ENCODE measurements around the gene NDUFAF2.

The NDUFAF2 gene

DNA sequence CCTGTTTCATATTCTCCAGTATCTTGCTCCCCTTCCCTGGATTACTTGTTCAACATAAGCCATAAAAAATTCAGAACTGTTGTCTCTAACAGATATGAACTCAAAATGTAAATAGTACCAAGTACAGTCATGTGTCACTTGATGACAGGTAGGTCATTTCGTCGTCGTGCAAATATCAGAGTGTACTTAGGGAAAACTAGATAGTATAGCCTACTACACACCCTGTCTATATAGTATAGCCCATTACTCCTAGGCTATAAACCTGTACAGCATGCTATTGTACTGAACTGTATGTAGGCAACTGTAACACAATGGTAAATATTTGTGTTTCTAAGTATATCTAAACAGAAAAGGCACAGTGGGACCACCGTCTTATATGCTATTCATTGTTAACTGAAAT lies 178.1 kb downstream of the NDUFAF2 start:
- DNase-seq (ENCODE audit: low read depth), result no peak

- DNase-seq (ENCODE audit: low read depth), result no peak
Measured at GRCh38 chr5:61130289-61130688, 185.3 kb downstream of the NDUFAF2 start.

- no peak for DNase-seq (ENCODE audit: low read depth)
Measured at GRCh38 chr5:61132559-61132958, 187.6 kb downstream of the NDUFAF2 start.

DNA sequence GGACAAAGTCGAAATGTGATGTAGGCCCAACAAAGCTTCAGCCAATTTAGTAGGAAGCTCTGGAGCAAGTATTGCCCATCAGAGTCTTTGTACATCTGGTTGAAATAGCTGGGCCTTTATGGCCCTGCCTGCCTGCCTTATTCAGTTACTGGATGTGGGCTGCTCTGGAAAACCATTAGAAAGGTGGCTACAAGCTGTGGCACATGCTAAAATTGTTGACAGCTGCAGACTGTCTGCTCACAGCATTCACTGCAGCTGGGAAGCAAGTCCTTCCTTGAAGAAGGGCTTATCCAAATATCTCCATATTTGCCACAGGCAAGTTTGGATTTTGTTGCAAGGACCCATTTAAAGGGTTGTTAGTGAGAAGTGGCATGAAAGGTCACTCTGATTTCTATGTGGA lies 192.8 kb downstream of the NDUFAF2 start:
- DNase-seq (ENCODE audit: low read depth), result no peak

DNA sequence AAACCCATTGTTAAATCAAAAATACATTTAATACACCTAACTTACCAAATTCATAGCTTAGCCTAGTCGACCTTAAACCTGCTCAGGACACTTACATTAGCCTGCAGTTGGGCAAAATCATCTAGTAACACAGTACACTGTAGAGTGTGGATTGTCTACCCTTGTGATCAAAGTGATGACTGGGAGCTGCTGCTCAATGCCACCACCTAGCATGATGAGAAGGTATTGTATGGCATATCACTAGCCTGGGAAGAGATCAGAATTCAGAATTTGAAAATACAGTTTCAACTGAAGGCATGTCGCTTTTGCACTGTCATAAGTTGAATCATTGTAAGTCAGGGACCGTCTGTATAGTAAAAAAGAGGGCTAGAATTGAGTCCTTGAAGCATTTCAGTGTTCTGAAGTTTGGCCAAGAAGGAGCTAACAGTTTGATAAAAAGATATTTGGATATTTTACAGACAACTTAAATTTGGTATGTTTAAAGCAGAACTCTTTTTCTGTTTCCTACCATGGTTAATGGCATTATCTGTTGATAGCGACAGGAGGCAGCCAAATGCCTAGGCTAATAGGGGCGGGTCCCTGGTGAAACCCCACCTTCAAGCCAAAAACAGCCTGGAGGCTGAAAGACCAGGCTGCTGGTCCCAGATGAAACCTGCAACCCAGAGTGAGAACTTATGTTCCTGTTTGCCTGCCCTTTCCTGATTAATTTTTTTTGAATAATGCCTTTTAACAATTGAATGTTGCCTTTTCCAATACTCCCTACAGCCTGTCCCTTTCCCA lies 194.3 kb downstream of the NDUFAF2 start:
- DNase-seq (ENCODE audit: low read depth), result no peak

DNA sequence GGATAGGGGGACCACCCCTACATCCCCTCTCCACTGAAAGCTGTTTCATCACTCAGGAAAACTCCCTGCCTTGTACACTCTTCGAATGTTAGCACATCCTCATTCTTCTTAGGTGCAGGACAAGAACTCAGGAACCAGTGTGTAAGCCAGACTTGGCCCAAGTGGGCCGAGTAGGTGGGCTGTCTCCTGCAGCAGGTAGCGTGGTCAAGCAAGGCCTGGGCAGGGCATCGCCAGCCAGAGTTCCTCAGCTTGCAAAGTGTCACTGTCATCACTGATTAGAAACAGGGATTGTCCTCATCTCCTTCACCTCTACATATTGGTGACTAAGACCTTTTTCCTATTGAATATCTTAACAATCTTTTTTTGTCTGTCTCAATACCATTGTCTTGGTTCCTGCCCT lies 194.9 kb downstream of the NDUFAF2 start:
- no peak for DNase-seq (ENCODE audit: low read depth)

DNA sequence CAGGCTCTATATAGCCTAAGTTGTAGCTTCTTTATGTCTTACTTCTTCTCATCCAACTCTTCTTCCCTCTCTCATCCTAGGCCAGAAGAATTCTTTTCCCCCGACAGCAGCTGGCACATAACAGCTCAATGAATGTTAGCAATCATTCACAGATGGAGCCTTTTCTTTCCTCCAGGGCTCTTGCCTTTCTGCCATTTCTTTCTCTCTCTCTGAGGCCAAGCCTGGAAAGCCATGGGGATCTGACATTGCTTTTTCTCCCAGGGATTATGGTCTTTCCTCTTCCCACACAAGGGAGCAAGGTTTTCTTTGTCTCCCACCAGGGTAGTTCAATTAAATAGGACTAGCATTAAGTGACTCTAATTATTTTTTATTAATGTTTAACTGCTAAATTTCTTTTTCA lies 196.8 kb downstream of the NDUFAF2 start:
- DNase-seq (ENCODE audit: low read depth), result no peak

DNA sequence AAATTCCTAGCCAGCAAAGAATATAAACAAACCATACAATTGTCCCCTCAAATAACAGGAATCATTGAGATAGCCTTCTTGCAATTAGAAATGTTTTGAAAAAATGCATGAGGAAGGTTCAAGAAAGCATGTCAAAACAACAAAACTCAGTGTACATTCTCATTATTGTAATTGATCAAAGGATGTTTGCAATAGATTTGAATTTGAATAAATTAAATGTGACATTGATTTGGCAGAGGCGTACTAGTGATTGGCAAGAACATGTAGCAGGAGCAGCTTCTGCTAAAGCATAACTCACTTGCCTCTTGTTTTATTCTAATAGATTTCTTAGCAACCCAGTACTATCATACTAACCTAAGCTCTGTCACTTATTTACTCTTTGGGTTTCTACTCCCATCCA lies 197.4 kb downstream of the NDUFAF2 start:
- no peak for DNase-seq (ENCODE audit: low read depth)

GRCh38 chr5:61142811-61143210 lies 197.8 kb downstream of the NDUFAF2 start:
- DNase-seq (ENCODE audit: low read depth), result no peak

DNA sequence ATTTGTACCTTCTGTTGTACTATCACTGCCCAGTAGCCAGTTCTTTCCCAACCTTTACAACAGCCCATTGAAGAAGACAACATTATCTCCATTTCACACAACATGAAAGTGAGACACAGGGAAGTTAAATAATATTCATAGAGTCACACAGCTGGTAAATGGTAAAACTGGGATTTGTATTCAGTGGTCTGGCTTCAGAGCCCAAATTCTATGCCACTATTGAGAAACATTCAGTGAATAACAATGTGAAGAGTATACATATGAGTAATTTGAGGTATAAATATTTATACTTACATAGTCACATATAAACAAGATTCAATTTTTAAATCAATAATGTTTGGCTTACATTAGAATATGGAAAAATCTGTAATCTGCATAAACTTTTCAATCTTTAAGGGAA lies 203.5 kb downstream of the NDUFAF2 start:
- no peak for DNase-seq (ENCODE audit: low read depth)

DNA sequence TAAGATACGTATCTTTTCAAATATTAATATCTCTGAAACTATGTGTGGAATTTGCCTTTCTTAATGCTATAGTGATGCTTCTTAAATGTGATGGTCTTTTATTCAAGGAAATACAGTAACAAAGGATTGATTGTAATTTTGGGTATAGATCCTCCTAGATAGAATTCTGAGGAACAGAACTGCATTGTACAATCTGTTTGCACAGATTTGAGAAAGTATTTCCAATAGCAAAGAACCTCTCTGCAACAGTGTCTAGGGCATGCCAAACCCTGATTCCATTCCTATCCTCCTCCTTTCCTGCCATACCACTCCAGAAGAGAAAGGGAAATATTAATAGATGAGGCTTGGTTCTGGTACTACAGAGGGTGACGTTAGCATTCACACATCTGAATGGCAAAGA lies 206.9 kb downstream of the NDUFAF2 start:
- DNase-seq (ENCODE audit: low read depth), result no peak

DNA sequence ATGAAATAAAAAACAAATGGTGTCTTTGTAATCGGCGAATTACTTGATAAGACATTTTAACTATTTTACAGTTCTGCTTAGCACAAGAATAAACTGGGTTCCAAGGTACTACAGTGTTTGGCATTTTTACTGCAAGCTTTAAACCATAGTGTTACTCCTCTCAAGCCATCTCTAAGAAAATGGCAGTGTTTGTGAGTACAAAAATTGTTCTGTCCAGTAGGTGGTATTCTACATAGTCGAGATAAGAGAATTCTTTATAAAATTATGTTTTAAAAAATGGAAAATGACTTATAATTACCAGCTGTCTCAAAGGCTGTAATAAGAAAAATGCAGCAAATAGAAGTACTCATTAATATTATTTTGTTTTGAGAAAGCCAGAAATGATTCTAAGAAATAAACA lies 214.1 kb downstream of the NDUFAF2 start:
- DNase-seq (ENCODE audit: low read depth), result no peak

DNA sequence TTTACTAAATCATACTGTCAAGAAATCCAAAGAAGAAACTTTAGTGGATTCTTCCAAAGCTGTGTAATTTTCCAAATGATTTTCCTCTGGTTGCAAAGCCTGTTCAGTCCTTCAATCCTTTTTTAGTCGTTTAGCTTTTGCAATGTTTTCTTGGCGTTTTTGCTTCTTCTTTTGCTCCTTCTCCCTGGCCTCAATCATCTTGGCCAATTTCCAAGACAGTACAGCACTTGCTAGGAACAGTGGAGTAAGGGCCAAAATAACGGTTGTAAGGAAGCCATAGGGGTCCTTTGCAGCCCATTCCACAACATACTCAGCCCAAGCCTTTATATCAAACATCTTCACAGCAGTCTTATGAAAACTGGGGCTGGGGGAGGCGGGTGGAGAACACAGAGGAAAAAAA lies 214.8 kb downstream of the NDUFAF2 start:
- DNase-seq (ENCODE audit: low read depth), result no peak

DNA sequence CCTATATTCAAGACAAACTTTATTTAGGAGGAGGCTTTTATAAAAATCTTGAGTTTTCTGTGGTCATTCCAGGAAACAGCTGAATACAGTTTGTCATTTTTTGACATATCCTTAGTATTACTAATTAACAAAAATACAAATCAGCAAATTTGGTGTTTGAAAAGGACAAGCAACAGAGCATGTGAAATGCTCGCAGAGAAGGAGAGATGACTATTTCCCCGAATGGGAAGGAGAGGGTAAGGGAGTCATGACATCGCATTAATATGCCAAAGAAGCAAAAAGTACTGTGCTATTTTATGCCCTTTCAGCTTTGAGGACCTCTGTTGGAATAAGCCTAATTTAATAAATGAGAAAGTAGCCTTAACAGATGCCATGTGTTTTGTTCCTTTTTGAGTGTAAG lies 215.5 kb downstream of the NDUFAF2 start:
- DNase-seq (ENCODE audit: low read depth), result no peak

GRCh38 chr5:61162010-61162831 lies 217.2 kb downstream of the NDUFAF2 start, which contains the start of gene SMIM15:
Gene SMIM15 (minus strand): TSS chr5:61162468. CDS start chr5:61160171, 2,297 bp downstream.
- DNase-seq (ENCODE audit: low read depth), result peak; percentile 57

- no peak for DNase-seq (ENCODE audit: low read depth)
Measured at GRCh38 chr5:61162832-61163567, 218.0 kb downstream of the NDUFAF2 start.

- DNase-seq (ENCODE audit: low read depth), result no peak
Measured at GRCh38 chr5:61163905-61164304, 218.9 kb downstream of the NDUFAF2 start.

GRCh38 chr5:61167382-61167781 lies 222.4 kb downstream of the NDUFAF2 start:
- no peak for DNase-seq (ENCODE audit: low read depth)

DNA sequence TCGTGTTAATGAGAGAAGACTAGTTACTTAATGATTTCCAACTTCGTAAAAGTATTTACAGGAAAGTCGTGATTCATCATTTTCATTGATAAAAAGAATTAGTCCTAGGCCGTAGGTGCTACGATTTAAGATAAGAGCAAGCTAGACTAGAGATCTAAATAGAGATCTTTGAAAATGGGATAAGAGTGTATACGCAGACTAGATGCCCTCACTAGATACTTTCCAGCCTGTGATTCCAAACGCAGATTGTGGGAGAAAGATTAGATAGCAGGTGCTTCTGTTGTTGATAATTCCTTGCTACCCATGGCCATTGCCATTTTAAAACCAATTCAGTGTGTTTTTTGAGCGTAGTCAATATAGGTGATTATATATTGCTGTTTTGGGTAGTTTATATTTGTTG lies 223.9 kb downstream of the NDUFAF2 start:
- DNase-seq (ENCODE audit: low read depth), result no peak

GRCh38 chr5:61171479-61171878 lies 226.5 kb downstream of the NDUFAF2 start:
- DNase-seq (ENCODE audit: low read depth), result no peak

DNA sequence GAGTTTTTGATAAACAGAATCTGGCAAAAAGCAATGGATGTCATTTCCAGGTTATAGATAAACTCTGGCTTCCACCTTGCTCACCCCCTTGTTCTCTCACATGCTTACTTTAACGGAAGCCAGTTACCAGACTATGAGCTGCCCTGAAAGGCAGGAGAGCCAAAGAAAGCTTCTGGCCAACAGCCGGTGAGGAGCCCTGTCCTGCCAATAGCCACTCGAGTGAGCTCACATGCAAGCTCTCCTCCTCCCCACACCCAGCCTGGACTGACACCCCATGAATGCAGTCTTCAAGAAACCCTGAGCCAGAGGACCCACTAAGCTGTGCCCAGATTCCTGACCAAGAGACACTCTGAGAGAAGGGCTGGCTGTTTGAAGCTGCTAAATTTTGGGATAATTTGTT lies 231.6 kb downstream of the NDUFAF2 start:
- no peak for DNase-seq (ENCODE audit: low read depth)

DNA sequence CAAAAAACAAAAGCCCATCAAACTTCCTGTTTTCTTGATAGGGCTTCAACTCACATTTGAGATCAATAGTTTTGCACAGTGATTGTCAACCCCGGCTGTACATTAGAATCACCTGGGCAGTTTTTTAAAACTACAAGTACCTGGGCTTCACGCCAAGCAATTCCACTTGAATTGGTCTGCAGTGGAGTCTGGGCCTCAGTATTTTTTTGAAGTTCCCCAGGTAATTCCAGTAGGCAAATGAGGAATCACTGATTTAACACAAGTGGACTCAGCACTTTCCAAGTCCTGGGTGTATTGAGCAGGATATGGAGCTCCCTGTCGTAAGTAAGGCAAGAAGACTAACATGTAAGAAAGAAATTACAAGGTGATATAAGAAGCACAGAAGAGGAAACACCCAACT lies 232.1 kb downstream of the NDUFAF2 start:
- no peak for DNase-seq (ENCODE audit: low read depth)

DNA sequence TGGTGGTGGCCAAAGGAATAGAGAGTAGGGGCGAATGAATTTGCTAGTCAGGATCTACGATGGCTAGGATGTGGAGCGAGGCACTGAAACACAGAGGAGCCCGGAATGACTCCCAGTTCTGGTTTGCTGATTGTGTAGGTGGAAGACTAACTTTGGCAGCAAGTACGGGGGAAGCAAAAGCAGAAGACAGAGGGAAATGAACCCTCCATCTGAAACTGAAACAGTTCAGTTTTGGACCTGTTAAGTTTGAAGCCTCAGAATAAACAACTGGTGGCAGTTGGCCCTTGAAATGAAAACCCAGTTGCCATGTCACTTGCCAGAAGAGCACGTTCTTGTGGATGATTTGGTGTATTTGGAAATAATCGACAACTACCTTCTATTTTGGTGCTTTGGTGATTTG lies 232.7 kb downstream of the NDUFAF2 start:
- no peak for DNase-seq (ENCODE audit: low read depth)
